GM10266 (cell line): ENCODE results near the gene AOPEP.
"Not testable (repeated sequence)": the region's sequence is repeated elsewhere in the genome, so short reads cannot be mapped to it uniquely, and the experiment has no call there.

ENCODE experiments used
- DNase-seq: peaks from one replicate; pipeline ENCODE4 v3.0.0; 2012; ENCODE audit errors: extremely low spot score
- TF ChIP-seq, protein P1 (sequence below): IDR thresholded peaks from 2 replicates; pipeline ENCODE4 v1.5.1; 2012; ENCODE audit warnings: mild to moderate bottlenecking, low read depth; ENCODE audit not compliant: control insufficient read depth, insufficient read depth; ENCODE audit errors: missing control alignments

AOPEP gene

DNA sequence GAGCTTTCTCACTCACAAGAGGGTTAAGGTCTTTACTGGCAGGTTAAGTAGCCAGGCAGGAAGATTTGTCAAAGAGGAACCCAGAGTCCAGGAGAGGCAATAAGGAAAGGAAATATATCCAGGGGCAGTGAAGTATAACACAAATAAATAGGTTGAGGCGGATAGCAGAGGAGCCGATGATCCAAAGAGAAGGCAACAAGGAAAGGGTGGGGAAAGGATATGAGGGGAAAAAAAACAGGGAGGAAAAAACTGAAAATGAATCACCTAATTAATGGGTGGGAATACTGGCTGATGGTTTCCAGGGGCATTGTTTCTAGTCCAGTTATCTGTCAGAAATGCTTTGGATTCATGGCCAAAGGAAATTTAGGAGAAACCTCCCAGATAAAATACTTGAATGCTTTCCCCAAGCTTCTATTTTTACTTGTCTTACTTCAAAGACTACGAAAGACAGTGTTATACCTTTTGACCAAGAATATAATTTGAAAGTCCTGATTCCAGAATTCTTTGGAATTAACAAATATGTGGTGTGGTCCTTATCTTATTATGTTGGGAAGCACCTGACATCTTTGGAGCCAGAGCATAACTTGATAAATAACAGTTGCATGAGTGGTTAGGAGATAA is 146.5 kb downstream of the AOPEP start:
- TF ChIP-seq, protein P1, sequence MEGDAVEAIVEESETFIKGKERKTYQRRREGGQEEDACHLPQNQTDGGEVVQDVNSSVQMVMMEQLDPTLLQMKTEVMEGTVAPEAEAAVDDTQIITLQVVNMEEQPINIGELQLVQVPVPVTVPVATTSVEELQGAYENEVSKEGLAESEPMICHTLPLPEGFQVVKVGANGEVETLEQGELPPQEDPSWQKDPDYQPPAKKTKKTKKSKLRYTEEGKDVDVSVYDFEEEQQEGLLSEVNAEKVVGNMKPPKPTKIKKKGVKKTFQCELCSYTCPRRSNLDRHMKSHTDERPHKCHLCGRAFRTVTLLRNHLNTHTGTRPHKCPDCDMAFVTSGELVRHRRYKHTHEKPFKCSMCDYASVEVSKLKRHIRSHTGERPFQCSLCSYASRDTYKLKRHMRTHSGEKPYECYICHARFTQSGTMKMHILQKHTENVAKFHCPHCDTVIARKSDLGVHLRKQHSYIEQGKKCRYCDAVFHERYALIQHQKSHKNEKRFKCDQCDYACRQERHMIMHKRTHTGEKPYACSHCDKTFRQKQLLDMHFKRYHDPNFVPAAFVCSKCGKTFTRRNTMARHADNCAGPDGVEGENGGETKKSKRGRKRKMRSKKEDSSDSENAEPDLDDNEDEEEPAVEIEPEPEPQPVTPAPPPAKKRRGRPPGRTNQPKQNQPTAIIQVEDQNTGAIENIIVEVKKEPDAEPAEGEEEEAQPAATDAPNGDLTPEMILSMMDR = no peak
- no peak for DNase-seq

DNA sequence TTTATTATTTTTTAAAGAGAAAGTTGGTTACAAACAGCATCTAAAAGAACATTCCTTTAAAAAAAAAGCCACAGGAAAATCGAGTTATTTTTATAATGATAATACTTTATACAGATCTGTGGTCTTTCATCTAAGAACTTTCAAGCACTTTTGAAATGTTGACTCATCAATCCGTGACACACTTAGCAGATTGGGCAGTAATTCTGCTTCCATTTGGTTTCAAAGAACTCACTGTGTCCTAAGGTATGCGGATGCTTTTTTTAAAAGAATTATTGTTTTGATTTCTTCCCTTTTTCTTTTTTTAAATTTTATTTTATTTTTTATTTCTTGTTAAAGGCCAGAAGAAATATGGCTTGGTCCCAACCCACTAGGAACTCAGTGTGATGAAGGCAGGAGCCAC is 147.8 kb downstream of the AOPEP start:
- DNase-seq = no peak
- TF ChIP-seq, protein P1 = no peak

DNA sequence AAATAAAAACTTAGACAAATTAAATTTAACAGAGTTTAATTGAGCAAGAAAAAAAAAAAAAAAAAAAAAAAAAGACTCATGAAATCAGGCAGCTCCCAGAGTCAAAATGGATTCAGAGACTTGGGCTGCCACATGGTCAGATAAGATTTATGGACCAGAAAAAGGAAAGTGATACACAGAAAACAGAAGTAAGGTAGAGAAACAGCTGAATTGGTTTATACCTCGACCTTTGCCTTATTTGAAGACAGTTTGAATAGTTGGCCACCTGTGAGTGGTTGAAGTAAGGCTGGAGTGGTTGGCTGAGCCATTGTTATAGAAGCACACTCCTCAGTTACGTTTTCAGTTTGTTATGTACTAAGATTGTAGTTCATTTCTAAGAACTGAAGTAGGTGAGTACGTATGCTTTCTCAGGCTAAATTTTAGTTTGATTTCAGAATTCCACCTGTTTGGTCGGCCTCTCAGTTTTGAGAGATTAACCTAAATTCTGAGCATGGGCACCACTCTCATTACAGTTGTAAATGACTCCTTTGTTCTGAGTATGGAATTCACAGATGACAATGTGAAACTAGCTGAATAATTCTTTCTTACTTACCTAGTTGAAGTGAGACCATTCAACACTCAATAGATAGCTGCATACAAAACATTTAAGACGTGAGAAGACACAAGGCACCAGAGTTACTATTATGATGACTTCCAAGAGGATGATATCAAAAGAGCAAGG is 149.0 kb downstream of the AOPEP start:
- TF ChIP-seq, protein P1 = no peak
- DNase-seq = peak; percentile 31

DNA sequence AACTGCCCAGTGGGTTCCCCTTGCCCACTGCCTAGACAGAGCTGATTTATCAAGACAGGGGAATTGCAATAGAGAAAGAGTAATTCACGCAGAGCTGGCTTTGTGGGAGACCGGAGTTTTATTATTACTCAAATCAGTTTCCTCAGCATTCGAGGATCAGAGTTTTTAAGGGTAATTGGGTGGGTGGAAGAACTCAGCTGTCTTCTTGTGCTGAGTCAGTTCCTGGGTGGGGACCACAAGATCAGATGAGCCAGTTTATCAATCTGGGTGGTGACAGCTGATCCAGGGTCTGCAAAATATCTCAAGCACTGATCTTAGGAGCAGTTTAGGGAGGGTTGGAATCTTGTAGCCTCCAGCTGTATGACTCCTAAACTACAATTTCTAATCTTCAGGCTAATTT is 152.3 kb downstream of the AOPEP start:
- not testable (repeated sequence) for DNase-seq

DNA sequence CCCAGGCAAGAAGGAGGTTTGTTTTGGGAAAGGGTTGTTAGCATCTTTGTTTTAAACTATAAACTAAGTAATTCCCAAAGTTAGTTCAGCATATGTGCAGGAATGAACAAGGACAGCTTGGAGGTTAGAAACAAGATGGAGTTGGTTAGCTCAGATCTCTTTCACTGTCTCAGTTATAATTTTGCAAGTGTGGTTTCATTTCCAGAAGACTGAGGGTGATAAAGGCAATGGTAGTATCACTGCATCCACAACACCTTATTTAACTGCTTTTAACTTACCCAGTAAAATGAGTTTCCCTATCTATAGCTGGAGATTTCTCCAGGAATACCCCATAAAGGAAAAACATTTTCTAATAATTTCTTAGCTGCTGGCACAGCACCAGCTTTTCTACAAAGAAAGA is 152.7 kb downstream of the AOPEP start:
- TF ChIP-seq, protein P1 = no peak
- no peak for DNase-seq

DNA sequence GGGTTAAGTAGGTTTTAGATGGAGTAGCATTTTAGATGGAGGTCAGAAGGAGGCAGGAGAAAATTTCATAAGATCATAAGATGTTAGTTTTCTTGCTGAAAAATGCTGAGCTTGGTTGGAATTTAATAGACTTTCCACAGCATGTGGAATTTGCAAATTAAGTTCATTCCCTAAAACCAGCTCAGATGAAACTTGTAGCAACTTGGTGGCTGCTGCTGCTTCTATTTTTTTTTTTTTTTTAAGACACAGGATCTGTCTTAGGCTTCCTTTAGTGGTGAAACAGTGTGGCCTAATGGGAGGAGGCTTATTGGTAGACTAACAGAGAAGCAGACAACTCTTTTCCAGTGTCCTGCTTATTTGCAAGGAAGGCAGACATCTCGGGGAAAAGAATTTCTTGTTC is 154.5 kb downstream of the AOPEP start:
- TF ChIP-seq, protein P1 = no peak

DNA sequence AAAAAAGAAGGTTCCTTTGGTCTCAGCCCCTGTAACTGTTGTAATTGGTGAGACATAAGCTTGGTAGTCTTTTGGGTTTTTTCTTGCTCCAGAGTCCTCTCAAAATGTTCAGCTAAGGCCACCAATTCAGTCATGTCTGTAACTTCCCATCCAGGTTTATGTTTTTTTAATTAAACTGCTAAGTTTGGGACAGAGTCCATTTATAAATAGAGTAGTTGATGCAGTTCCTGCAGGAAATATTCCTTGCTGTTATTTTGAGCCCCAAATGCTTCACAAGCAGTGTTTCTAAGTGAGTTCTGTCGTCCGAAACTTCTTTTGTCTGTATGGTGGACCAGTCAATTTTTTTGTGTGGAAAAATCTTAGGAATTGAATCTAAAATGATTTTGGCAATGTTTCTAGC is 155.0 kb downstream of the AOPEP start:
- TF ChIP-seq, protein P1 = no peak
- DNase-seq = no peak

More for the DNA sequence above, 154.5 kb downstream of the AOPEP start:
- no peak for DNase-seq
